ENCODE results near the gene ALCAM. TPM values are rescaled to one million over a fixed set of nuclear protein-coding genes. Genes with fewer than 3 reads are reported as not detected.

ALCAM gene
- total RNA-seq, 1 experiment from 2014 or later, result 32.3 TPM

GRCh38 chr3:105431200-105431599 lies 64.5 kb downstream of the ALCAM start:
- no peaks in the 10 kb centered on the region for H3K4me1 ChIP-seq (ENCODE audit: control insufficient read depth, insufficient read depth, low read length)
- no TSS peak for BruUV-seq (replicated peaks)
- no peak overlapping the region for H3K27ac ChIP-seq (ENCODE audit: low read length)
- no peak for TF ChIP-seq TCF7L2 (IDR thresholded peaks at IDR 0.05; ENCODE audit: low read depth, low read length)
- TF ChIP-seq POLR2AphosphoS5 (IDR thresholded peaks at IDR 0.05; ENCODE audit: low read depth, low read length), result no peak
- TF ChIP-seq REST (IDR thresholded peaks at IDR 0.05; ENCODE audit: insufficient read depth in 1 of 2, low read depth in 2 of 2, low read length in 1 of 2), result no peak
- no peaks in the 10 kb centered on the region for H3K9me3 ChIP-seq (ENCODE audit: control insufficient read depth, insufficient read depth, low read depth, low read length)
- ATAC-seq (no peak), DNase-seq (ENCODE audit: low read depth, low spot score) (no peak)
- POLR2A ChIA-PET, result no interaction called here
- H3K36me3 ChIP-seq (ENCODE audit: control insufficient read depth, insufficient read depth, low read length), result no peaks in the 10 kb centered on the region
- H3K27me3 ChIP-seq (ENCODE audit: control insufficient read depth, insufficient read depth, low read length), result no peaks in the 10 kb centered on the region
- CTCF ChIA-PET, result interaction anchor here (0.5 kb wide), 1 partner anchor 102 kb away, joined by 10 read pairs; no protein-coding TSS in a partner anchor
- no peak overlapping the region for H3K4me3 ChIP-seq (ENCODE audit: low read depth in 2 of 2, low read length in 2 of 2)
- in situ Hi-C loops (cut with HindIII; ENCODE audit: low pct_unique_long_range_greater_than_20kb, low sequenced_read_pairs) (no loop called here), intact Hi-C loops (cut with micrococcal nuclease; ENCODE audit: unreplicated experiment) (no loop called here)

DNA sequence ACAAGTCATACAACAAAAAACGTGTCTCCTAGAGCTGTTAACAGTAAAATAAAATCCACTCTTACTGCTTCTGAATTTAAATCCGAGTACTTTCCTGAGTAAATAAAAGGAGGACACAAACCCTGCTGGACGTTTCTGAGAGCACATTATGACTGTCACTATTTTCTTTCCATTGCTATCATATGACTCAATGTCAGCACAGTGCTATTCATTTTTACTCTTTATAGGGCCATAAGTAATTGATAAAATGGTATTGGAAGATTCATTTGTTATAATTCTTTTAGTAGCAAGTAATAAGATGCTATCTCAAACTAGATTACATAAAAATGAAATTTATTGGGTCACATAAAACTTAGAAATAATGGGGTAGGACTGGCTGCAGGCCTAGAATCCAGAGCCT lies 68.6 kb downstream of the ALCAM start:
- DNase-seq (ENCODE audit: low read depth, low spot score) (no peak), ATAC-seq (no peak)
- intact Hi-C loops (cut with micrococcal nuclease; ENCODE audit: unreplicated experiment) (no loop called here), in situ Hi-C loops (cut with HindIII; ENCODE audit: low pct_unique_long_range_greater_than_20kb, low sequenced_read_pairs) (no loop called here)
- ChIA-PET POLR2A (no interaction called here), CTCF (no interaction called here)
- no peaks in the 10 kb centered on the region for H3K27me3 ChIP-seq (ENCODE audit: control insufficient read depth, insufficient read depth, low read length)
- BruUV-seq (replicated peaks), result no TSS peak
- H3K36me3 ChIP-seq (ENCODE audit: control insufficient read depth, insufficient read depth, low read length), result no peaks in the 10 kb centered on the region
- H3K4me1 ChIP-seq (ENCODE audit: control insufficient read depth, insufficient read depth, low read length), result no peaks in the 10 kb centered on the region
- H3K27ac ChIP-seq (ENCODE audit: low read length), result no peak overlapping the region
- H3K9me3 ChIP-seq (ENCODE audit: control insufficient read depth, insufficient read depth, low read depth, low read length), result no peaks in the 10 kb centered on the region
- H3K4me3 ChIP-seq (ENCODE audit: low read depth in 2 of 2, low read length in 2 of 2), result no peak overlapping the region
- TF ChIP-seq, protein P1, sequence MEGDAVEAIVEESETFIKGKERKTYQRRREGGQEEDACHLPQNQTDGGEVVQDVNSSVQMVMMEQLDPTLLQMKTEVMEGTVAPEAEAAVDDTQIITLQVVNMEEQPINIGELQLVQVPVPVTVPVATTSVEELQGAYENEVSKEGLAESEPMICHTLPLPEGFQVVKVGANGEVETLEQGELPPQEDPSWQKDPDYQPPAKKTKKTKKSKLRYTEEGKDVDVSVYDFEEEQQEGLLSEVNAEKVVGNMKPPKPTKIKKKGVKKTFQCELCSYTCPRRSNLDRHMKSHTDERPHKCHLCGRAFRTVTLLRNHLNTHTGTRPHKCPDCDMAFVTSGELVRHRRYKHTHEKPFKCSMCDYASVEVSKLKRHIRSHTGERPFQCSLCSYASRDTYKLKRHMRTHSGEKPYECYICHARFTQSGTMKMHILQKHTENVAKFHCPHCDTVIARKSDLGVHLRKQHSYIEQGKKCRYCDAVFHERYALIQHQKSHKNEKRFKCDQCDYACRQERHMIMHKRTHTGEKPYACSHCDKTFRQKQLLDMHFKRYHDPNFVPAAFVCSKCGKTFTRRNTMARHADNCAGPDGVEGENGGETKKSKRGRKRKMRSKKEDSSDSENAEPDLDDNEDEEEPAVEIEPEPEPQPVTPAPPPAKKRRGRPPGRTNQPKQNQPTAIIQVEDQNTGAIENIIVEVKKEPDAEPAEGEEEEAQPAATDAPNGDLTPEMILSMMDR (IDR thresholded peaks at IDR 0.05), result no peak
- no peak for TF ChIP-seq TCF7L2 (IDR thresholded peaks at IDR 0.05; ENCODE audit: low read depth, low read length)
- no peak for TF ChIP-seq REST (IDR thresholded peaks at IDR 0.05; ENCODE audit: insufficient read depth in 1 of 2, low read depth in 2 of 2, low read length in 1 of 2)
- no peak for TF ChIP-seq SIN3A (IDR thresholded peaks at IDR 0.05; ENCODE audit: borderline replicate concordance, insufficient read depth, low read depth, low read length)
- TF ChIP-seq POLR2AphosphoS5 (IDR thresholded peaks at IDR 0.05; ENCODE audit: low read depth, low read length), result no peak

Data from Panc1 (cell line).